HG03457 (cell line): ENCODE data around the gene DNAJC2.
A peak's percentile ranks its signal among the peaks of the same experiment; 100 is the strongest.

Experiments
- ATAC-seq: cut with Tn5 transposase; IDR thresholded peaks from one replicate; pipeline ENCODE4 v1.9.1; 2021; ENCODE audit warnings: moderate number of reproducible peaks; ENCODE audit not compliant: unreplicated experiment

The DNAJC2 gene, protein sequence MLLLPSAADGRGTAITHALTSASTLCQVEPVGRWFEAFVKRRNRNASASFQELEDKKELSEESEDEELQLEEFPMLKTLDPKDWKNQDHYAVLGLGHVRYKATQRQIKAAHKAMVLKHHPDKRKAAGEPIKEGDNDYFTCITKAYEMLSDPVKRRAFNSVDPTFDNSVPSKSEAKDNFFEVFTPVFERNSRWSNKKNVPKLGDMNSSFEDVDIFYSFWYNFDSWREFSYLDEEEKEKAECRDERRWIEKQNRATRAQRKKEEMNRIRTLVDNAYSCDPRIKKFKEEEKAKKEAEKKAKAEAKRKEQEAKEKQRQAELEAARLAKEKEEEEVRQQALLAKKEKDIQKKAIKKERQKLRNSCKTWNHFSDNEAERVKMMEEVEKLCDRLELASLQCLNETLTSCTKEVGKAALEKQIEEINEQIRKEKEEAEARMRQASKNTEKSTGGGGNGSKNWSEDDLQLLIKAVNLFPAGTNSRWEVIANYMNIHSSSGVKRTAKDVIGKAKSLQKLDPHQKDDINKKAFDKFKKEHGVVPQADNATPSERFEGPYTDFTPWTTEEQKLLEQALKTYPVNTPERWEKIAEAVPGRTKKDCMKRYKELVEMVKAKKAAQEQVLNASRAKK

DNA sequence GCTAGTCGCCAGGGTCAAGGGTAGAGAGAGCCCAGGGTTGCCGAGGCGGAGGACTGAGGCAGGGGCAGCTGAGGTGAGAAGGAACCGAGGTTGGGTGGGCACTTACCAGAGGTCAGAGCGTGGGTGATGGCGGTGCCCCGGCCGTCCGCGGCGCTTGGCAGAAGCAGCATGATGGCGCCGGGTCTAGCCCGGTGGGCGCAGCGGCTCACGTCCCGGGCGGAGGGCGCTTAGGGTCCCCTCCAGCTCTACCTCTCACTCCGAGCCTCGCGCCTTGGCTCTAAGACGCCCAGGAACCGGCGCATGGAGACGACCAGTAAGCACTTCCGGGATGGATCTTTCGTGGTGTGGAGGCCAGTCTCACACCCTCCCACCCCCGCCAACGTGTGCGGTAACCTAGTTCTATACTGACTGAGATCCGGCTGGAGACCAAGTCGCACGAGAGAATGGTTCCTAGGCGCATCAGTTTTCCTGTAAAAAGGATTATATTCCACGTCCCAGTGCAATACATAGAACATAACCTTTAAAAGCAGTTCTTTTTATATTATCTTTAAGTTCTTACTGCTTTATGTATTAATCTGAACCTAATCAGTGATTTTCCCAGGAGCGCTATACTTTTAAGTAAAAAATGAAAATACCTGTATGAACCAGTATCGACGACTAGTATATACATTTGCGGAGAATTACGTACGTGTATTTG lies at the start of gene DNAJC2:
DNAJC2 (minus strand) TSS at position 315 of the 697 bp plus-strand sequence; CDS start at position 170, 145 bp downstream.
- peak; percentile 70 for ATAC-seq

DNA sequence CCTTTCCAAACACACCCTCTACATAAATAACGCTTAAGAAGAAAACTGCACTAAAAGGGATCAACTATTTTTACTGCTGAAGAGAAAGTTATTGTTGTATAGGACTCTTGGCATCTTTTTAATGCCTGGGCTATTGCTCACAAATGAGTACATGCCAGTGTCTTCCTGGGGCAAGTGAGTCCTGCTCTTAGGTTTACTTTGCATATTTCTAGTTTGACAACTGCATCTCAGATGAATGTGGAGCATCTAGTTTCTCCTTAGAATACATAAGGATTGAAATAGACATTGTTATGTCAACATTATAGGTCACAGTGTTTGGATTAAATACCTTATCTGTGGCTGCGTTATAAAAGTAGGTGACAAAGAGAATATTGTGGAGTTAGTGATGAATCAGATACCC lies 47.4 kb upstream of the DNAJC2 start:
- no peak for ATAC-seq

DNA sequence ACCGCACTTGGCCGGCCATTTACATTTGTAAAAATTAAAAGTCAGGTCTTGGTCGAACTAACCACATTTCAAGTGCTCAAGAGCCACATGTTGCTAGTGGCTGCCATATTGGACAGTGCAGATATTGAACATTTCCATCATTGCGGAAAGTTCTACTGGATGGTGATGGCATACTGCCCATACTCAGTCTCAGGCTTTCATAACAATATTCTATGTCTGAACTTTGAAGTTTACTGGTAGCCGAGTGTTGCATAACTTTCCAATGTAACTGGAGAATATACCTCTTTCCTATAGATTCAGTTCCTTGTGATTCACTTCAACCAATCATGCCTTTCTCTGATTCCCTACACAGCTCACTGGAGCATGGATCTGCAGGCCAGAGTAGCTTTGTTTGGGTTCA lies 46.6 kb upstream of the DNAJC2 start:
- no peak for ATAC-seq

DNA sequence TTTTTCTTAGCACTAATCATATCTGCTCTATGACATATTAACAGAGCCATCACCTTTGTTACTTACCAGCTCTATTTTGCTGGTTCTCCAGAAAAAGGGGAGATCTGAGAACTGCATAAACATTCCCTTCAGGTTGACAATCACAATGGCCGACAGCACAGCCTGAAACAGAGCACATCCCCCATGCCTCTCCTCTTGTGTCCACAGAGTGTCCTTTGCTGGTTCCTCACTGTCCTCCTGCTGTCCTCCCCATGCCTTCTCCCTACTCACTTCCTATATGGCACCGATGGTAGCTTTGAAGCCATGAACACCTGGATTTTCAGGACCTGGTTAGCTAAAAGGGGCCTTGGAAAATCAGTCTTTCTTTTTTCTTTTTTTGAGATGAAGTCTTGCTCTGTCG lies 44.7 kb upstream of the DNAJC2 start:
- ATAC-seq: no peak

DNA sequence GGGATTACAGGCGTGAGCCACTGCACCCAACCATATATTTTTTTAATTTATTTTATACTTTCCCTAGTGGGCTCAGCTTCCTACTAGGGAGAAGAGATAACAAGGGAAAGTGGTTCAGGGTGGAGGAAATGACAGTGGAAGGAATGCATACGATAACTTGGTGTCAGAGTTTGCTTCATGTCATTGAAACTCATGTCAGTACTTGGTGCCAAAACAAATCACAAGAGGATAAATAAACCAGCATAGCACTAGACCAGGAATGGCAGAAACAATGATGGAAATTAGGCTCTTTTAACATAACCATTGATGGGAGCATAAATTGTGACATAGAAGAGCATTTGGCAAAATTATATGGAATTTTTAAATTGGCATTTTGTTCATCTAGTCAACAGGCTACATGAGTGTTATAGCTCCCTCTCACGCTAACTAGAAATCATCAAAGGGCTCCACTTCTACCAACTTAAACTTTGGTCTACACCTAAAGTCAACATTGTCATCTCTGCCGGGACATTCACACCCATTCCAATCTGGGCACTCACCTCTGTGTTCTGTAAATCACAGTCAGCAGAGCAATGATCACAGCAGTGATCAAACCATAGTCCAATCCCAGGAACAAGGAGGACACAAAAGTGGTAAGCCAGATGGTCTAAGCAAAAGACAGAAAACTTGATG lies 44.0 kb upstream of the DNAJC2 start:
- no peak for ATAC-seq

DNA sequence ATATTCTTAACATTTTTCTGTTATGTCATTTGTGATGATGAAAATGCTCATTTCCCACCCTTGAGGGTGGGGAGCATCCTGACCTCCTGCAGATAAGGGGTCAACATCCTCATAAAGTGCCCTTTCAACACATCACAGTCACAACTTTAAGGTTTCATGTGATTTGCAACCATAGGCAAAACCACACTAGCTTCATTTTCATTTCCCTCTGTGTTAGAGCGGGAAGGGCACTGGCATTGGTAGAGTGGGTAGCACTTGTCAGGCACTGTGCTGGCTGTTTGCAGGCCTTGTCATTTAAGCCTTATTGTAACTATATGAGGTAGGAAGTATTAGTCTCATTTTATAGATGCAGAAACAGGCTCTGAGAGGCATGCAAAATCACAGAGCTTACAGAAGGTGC lies 42.7 kb upstream of the DNAJC2 start:
- ATAC-seq: no peak

DNA sequence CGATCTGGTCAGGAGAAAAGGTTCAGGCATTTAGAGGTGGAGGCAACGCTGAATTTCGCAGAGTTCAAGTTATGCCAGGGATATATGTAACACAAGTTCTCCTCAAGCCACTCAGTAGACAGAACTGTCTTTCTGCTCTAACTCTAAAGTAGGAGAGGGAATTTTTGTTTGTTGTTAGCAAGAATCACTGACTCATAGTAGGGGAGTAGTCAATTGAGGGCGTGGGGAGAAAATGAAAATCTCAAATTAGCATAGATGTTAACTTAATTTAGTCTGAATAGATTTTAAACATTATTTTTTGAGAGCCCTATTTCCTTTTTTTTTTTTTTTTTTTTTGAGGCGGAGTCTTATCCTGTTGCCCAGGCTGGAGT lies 37.5 kb upstream of the DNAJC2 start:
- no peak for ATAC-seq

DNA sequence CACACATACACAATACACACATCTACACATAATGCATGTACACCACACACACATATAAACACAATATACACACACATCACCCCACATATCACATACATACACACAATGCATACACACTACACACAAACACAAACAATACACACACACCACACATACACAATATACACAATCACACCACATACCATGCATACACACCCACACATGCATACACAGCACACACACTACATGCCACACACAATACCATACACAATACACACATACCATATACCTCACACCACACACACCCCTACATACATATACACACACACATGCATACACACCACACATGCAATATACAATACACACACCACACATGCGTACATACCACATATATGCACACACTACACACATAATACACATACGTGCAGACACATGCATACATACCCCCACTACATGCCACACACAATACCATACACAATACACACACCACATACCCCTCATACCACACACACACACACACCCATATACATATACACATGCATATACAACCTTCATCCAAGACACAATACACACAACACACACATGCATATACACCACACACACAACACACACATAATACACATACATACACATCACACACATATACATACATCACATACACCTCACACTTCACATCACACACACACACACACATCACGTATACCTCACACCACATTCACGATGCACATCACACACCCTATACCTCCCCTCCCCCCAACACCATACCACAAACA lies 36.9 kb upstream of the DNAJC2 start:
- ATAC-seq: no peak

DNA sequence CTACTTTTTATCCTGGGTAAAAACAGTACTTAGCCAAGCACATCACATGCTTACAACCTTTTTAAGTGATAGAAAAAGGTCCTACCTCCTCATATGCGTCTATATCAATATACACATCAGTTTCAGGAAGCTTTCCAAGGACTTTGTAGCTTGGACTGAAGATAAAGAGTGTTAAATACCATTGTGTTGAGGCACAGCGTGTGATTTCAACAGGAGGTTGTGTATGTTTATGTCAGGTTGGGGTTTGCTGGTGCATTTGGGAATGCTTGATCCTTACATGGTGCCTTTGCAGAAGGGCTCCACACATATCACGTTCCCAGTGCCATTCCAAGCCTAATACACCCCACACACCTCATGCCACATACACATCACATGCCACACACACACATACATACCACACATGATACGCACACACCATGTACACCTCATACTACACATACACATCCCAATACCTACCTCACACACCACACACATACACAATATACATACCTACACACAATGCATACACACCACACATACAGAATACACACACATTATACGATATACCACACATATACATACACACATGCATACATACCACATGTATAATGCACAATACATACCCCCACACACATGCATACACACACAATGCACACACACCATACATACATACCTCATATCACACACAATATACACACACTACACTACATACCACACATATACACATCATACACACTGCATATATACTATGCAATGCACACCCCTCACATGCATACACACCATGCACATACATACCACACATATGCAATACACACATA lies 36.0 kb upstream of the DNAJC2 start:
- ATAC-seq: no peak

DNA sequence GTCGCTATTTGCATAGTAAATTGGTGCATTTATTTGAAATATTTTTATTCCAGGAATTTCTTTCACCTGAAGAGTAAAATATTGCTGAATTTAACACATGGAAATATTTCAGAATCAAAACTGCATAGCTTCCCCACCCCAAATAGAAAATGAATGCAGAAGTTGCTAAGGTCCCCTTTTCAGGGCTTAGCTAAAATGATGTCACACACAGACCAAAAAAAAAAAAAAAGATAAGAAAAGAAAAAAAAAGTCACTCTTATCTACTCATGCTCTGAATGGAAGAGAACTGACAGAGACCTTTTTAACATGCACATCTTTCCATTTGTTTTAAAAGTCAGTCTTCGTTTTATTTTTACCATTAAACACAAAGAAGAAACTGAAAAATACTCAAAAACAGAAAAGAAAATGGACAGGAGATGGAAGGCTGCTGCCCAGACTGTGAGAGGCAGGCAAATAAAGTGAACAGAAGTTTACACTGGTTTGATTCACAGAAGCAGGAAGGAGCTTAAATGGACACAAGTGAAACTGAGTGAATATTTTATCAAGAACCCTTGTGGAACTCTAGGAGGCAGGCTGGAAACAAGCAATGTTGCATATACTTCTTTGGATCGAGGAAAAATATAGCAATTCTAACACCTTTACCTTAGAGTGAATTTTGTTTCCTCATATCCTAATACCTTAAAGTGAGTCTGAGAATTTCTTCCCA lies 34.9 kb upstream of the DNAJC2 start:
- no peak for ATAC-seq

DNA sequence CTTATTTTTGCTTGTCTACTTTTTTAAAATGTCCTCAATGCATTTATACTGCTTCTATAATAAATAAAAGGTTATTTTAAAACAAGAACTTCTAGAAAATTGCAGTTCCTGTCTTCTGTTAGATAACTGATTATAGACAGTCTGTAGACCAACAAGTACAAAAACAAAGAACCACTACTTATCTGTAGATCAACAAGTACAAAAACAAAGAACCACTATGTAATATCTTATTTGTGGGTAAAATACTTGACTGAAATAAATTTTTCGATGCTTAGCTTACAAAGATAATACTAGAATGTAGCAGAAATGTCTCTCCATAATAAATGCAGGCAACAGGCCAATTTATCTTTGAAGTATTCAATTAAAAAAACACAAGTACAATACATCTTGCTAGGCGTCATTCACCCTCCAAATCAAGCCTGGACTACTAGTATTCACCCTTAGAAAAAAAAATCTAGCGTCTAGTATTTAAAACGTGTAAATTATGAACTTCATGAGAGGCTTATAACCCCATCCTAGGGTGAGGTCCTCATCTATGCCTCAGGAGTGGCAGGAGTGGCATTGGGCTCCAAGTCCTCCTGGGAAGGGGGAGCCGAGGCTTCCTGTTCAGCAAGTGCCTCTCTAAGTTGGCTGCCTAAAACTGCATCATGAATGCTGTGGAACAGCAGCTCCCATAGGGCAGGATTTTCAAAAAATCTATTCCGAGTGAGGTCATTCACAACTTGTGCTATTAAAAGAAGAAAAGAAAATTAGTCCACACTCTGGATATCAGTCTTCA lies 29.5 kb upstream of the DNAJC2 start:
- no peak for ATAC-seq

DNA sequence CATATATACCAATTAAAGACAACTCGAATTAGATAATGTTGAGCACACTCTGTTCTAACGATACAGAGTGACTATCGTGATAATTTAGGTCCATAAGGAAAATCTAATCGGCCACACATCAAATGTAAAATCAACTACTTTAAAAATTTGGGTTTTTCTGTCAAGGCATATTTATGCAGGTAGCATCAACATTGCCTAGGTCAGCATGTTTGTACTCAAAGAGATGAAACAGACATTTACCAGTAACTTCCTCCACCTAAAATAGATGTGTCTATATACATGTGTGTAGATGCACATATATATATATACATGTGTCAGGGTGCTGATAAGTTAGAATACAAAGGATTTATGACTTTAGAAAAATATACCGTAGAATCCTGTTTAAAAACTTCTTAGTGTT lies 24.9 kb upstream of the DNAJC2 start:
- ATAC-seq: no peak

DNA sequence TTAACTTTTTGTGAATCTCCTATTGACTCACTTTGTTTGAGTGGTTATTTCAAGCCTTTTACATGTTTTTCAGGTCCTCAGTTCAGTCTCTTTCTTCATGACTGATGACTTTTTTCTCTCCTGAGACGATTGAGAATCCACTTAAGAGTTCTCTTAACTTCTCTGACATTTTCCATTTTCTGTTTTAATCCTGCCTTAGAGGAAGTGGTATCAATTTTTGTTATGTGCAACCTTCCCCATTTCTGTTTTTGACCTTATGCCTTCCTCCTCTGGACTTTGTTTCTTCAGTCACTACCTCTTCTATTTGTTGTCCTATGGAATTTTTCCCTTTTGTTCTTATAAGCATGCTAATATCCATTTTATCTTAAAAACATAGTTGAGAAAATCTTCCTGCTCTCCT lies 5.2 kb upstream of the DNAJC2 start:
- no peak for ATAC-seq

DNA sequence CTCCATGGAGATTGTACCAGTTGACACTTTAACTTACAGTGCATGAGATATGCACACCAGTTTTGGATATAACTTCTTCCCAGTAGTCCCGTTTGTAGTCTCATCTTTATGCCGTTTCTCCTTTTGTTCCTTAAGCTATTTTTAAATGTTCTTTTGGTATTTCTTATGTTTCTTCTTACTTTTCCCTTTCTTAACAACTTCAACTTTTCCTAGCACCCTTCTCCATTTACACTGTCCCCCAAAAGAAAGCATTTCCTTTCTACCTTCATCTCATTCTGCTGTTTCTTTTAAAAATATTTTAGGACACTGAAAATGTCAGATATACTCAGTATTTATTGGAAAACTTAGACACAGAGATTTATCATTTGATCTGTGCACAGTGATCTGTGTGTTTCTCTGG lies 4.4 kb upstream of the DNAJC2 start:
- ATAC-seq: no peak

DNA sequence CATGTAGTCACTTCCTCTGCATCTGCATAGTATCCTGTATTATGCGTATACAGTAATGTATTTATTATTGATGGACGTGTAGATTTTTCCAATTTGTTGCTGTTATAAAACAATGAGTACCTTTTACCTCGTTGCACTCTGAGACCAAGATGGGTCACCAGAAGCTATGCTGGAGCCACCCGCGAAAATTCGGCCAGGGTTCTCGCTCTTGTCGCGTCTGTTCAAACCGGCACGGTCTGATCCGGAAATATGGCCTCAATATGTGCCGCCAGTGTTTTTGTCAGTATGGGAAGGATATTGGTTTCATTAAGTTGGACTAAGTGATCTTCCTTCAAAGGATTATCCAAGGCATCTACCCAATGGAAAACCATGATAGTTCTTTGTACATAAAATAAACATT lies 3.9 kb upstream of the DNAJC2 start:
- ATAC-seq: no peak

DNA sequence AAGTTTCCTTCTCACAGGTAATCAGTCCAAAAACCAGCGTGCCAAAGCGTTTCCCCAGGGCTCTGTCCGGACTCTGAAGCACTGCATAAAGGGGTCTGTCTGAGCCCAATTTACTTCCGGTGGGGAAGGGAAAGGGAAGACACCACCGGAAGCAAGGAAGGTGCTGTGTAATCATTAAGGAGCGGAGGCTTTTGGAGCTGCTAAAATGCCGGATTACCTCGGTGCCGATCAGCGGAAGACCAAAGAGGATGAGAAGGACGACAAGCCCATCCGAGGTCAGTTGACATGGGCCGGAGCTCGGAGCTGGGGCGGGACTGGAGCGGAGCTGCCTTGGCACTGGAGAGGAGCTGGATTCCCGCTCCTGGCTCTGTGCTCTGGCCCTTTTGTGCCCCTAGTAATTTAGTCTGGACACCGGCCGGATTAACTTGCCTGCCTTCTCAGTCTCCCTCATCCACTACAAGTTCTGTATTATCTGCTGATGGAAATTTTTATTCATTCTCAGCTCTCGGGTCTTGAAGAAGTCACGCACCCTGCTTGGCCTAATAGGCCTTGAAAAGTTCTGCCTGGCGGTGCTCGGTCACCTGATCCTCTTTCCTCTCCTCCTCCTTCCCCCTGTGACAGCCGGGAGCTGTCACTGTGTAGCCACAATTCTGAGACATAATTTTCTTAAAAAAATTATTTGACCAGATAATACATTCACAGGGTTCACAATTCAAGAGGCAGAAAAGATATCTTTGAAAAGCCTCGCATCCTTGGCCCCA lies 3.1 kb upstream of the DNAJC2 start, which contains the start of gene PSMC2:
PSMC2 (plus strand) TSS at position 137 of the 761 bp plus-strand sequence; CDS start at position 206, 69 bp downstream.
- ATAC-seq: peak; percentile 66

DNA sequence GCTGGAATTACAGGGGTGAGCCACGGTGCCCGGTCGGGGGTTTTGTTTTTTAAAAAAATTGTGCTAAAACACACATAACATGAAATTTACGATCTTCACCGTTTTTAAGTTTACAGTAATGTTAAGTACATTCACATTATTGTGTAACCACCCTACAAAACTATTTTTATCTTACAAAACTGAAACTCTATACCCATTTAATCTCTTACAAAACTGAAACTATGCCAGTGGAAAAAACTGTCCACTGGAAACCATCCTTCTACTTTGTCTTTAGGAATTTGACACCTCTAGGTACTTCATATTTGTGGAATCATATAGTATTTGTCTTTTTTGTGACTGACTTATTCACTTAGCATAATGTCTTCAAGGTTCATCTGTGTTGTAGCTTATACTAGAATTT lies 1.8 kb upstream of the DNAJC2 start:
- ATAC-seq: no peak
